Memory B cell (primary cell): ENCODE measurements around the gene MTHFD2L.
"Not testable (repeated sequence)": the region's sequence is repeated elsewhere in the genome, so short reads cannot be mapped to it uniquely, and the experiment has no call there.

Experiments used
- ATAC-seq: fragments of 150-1000 bp; cut with Tn5 transposase; 2 replicates; pipeline ENCODE4 v1.10.0; 2021; ENCODE audit warnings: low read depth, mild to moderate bottlenecking, moderate library complexity
- DNase-seq, 2 donors: peaks; one replicate each; pipeline ENCODE4 v3.0.0; 2022; ENCODE audit warnings: low spot score in 2 of 2
- H3K27ac Mint-ChIP-seq: one replicate; pipeline ENCODE4 v1.8.0; 2022; ENCODE audit warnings: mild to moderate bottlenecking, moderate library complexity, mixed read lengths
- H3K27me3 Mint-ChIP-seq: one replicate; pipeline ENCODE4 v1.8.0; 2022; ENCODE audit warnings: mixed read lengths
- H3K36me3 Mint-ChIP-seq: one replicate; pipeline ENCODE4 v1.8.0; 2022; ENCODE audit warnings: mild to moderate bottlenecking, mixed read lengths
- H3K4me1 Mint-ChIP-seq: one replicate; pipeline ENCODE4 v1.8.0; 2022; ENCODE audit warnings: mixed read lengths
- H3K4me3 Mint-ChIP-seq: one replicate; pipeline ENCODE4 v1.8.0; 2022; ENCODE audit warnings: mild to moderate bottlenecking, moderate library complexity, mixed read lengths
- H3K9me3 Mint-ChIP-seq: one replicate; pipeline ENCODE4 v1.8.0; 2022; ENCODE audit warnings: mixed read lengths

MTHFD2L gene

GRCh38 chr4:74121643-74122579 is 36.0 kb upstream of the MTHFD2L start:
- Mint-ChIP-seq H3K4me1 (no peaks in the 10 kb centered on the region), H3K27me3 (peaks cover 5% of the 10 kb centered on the region), H3K36me3 (no peaks in the 10 kb centered on the region), H3K4me3 (no peak overlapping the region), H3K27ac (no peak overlapping the region), H3K9me3 (peaks cover 4% of the 10 kb centered on the region)
- ATAC-seq (no peak), DNase-seq (no peak)

GRCh38 chr4:74123065-74123728 is 34.7 kb upstream of the MTHFD2L start:
- no peak for ATAC-seq
- H3K36me3 Mint-ChIP-seq: no peaks in the 10 kb centered on the region
- H3K4me3 Mint-ChIP-seq: no peak overlapping the region
- H3K4me1 Mint-ChIP-seq: no peaks in the 10 kb centered on the region
- no peak overlapping the region for H3K27ac Mint-ChIP-seq
- H3K27me3 Mint-ChIP-seq: peaks cover 10% of the 10 kb centered on the region
- DNase-seq: no peak
- H3K9me3 Mint-ChIP-seq: peaks cover 4% of the 10 kb centered on the region

- no peak overlapping the region for H3K27ac Mint-ChIP-seq
- H3K4me3 Mint-ChIP-seq: no peak overlapping the region
- H3K36me3 Mint-ChIP-seq: no peaks in the 10 kb centered on the region
- H3K27me3 Mint-ChIP-seq: peaks cover 8% of the 10 kb centered on the region
- ATAC-seq (no peak), DNase-seq (no peak)
- H3K4me1 Mint-ChIP-seq: no peaks in the 10 kb centered on the region
- H3K9me3 Mint-ChIP-seq: peaks cover 8% of the 10 kb centered on the region
Observed at GRCh38 chr4:74125029-74125428, 32.9 kb upstream of the MTHFD2L start.

- H3K27ac Mint-ChIP-seq: no peak overlapping the region
- no peaks in the 10 kb centered on the region for H3K36me3 Mint-ChIP-seq
- peaks cover 8% of the 10 kb centered on the region for H3K27me3 Mint-ChIP-seq
- H3K4me3 Mint-ChIP-seq: no peak overlapping the region
- H3K4me1 Mint-ChIP-seq: no peaks in the 10 kb centered on the region
- H3K9me3 Mint-ChIP-seq: peaks cover 4% of the 10 kb centered on the region
- DNase-seq (no peak), ATAC-seq (no peak)
Observed at GRCh38 chr4:74127745-74128144, 30.2 kb upstream of the MTHFD2L start.

GRCh38 chr4:74130843-74131242 is 27.1 kb upstream of the MTHFD2L start:
- not testable (repeated sequence) for ATAC-seq, H3K27ac Mint-ChIP-seq, H3K4me1 Mint-ChIP-seq, H3K27me3 Mint-ChIP-seq, H3K36me3 Mint-ChIP-seq, H3K9me3 Mint-ChIP-seq, H3K4me3 Mint-ChIP-seq, DNase-seq

GRCh38 chr4:74132188-74132587 is 25.7 kb upstream of the MTHFD2L start:
- not testable (repeated sequence) for DNase-seq, H3K4me1 Mint-ChIP-seq, H3K27ac Mint-ChIP-seq, H3K36me3 Mint-ChIP-seq, ATAC-seq, H3K4me3 Mint-ChIP-seq
- peaks cover 12% of the 10 kb centered on the region for H3K27me3 Mint-ChIP-seq
- peaks cover 11% of the 10 kb centered on the region for H3K9me3 Mint-ChIP-seq

- DNase-seq (no peak), ATAC-seq (no peak)
- Mint-ChIP-seq H3K36me3 (no peaks in the 10 kb centered on the region), H3K4me3 (no peak overlapping the region), H3K27me3 (peaks cover 9% of the 10 kb centered on the region), H3K27ac (no peak overlapping the region), H3K9me3 (peaks cover 11% of the 10 kb centered on the region), H3K4me1 (no peaks in the 10 kb centered on the region)
Observed at GRCh38 chr4:74132944-74133343, 25.0 kb upstream of the MTHFD2L start.

GRCh38 chr4:74133786-74134499 is 24.0 kb upstream of the MTHFD2L start:
- Mint-ChIP-seq H3K4me1 (no peaks in the 10 kb centered on the region), H3K9me3 (peaks cover 11% of the 10 kb centered on the region), H3K27me3 (peaks cover 11% of the 10 kb centered on the region), H3K27ac (no peak overlapping the region), H3K4me3 (no peak overlapping the region), H3K36me3 (no peaks in the 10 kb centered on the region)
- ATAC-seq (peak; percentile 17), DNase-seq (peak; percentile 7 to 19)

- Mint-ChIP-seq H3K27ac (no peak overlapping the region), H3K4me3 (no peak overlapping the region), H3K36me3 (no peaks in the 10 kb centered on the region), H3K27me3 (peaks cover 9% of the 10 kb centered on the region), H3K9me3 (peaks cover 7% of the 10 kb centered on the region), H3K4me1 (no peaks in the 10 kb centered on the region)
- ATAC-seq (no peak), DNase-seq (no peak)
Observed at GRCh38 chr4:74134500-74134852, 23.4 kb upstream of the MTHFD2L start.

GRCh38 chr4:74146581-74147129 is 11.3 kb upstream of the MTHFD2L start:
- Mint-ChIP-seq H3K36me3 (peaks cover 2% of the 10 kb centered on the region), H3K27me3 (peaks cover 16% of the 10 kb centered on the region), H3K4me3 (no peak overlapping the region), H3K27ac (no peak overlapping the region), H3K9me3 (peaks cover 8% of the 10 kb centered on the region), H3K4me1 (no peaks in the 10 kb centered on the region)
- no peak for DNase-seq
- ATAC-seq: no peak

GRCh38 chr4:74148205-74148604 is 9.7 kb upstream of the MTHFD2L start:
- DNase-seq (no peak), ATAC-seq (no peak)
- Mint-ChIP-seq H3K27me3 (peaks cover 12% of the 10 kb centered on the region), H3K4me3 (no peak overlapping the region), H3K9me3 (peaks cover 8% of the 10 kb centered on the region), H3K36me3 (peaks cover 2% of the 10 kb centered on the region), H3K27ac (no peak overlapping the region), H3K4me1 (no peaks in the 10 kb centered on the region)

- DNase-seq (no peak), ATAC-seq (no peak)
- H3K36me3 Mint-ChIP-seq: no peaks in the 10 kb centered on the region
- no peaks in the 10 kb centered on the region for H3K9me3 Mint-ChIP-seq
- no peak overlapping the region for H3K27ac Mint-ChIP-seq
- peaks cover 2% of the 10 kb centered on the region for H3K4me1 Mint-ChIP-seq
- H3K27me3 Mint-ChIP-seq: peaks cover 6% of the 10 kb centered on the region
- no peak overlapping the region for H3K4me3 Mint-ChIP-seq
Observed at GRCh38 chr4:74152836-74153235, 5.1 kb upstream of the MTHFD2L start.

- H3K4me3 Mint-ChIP-seq: no peak overlapping the region
- ATAC-seq: no peak
Observed at GRCh38 chr4:74156521-74156920, 1.4 kb upstream of the MTHFD2L start.

GRCh38 chr4:74157154-74157553 is 764 bp upstream of the MTHFD2L start:
- peaks cover 6% of the 10 kb centered on the region for H3K36me3 Mint-ChIP-seq
- H3K9me3 Mint-ChIP-seq: no peaks in the 10 kb centered on the region
- no peak overlapping the region for H3K27ac Mint-ChIP-seq
- peaks cover 11% of the 10 kb centered on the region for H3K4me1 Mint-ChIP-seq
- peak overlapping the region; percentile 88 for H3K4me3 Mint-ChIP-seq
- no peak for ATAC-seq
- no peak for DNase-seq
- H3K27me3 Mint-ChIP-seq: no peaks in the 10 kb centered on the region

More at GRCh38 chr4:74156521-74156920, 1.4 kb upstream of the MTHFD2L start:
- Mint-ChIP-seq H3K9me3 (no peaks in the 10 kb centered on the region), H3K27me3 (no peaks in the 10 kb centered on the region), H3K4me1 (peaks cover 9% of the 10 kb centered on the region), H3K36me3 (peaks cover 4% of the 10 kb centered on the region), H3K27ac (no peak overlapping the region)
- no peak for DNase-seq
